HEK293 (cell line): ENCODE results near the gene BTBD9.

Source experiments
- TCF7L2 ChIP-seq: IDR thresholded peaks from 2 replicates; pipeline ENCODE4 v1.6.1; 2011; ENCODE audit warnings: low read depth, mild to moderate bottlenecking, inconsistent platforms, low read length, moderate library complexity, borderline replicate concordance
- YY1 ChIP-seq: fragments of 450-650 bp; formaldehyde crosslinking; IDR thresholded peaks from 2 replicates; pipeline ENCODE4 v1.5.1; 2018; ENCODE audit warnings: missing biosample characterization, missing genetic modification characterization
- ZNF10 ChIP-seq: fragments of 450-650 bp; formaldehyde crosslinking; IDR thresholded peaks from 2 replicates; pipeline ENCODE4 v1.5.1; 2017; ENCODE audit warnings: missing biosample characterization, missing genetic modification characterization
- ZNF146 ChIP-seq: fragments of 450-650 bp; formaldehyde crosslinking; IDR thresholded peaks from 2 replicates; pipeline ENCODE4 v1.5.1; 2016; ENCODE audit warnings: missing biosample characterization, missing genetic modification characterization
- ZNF19 ChIP-seq: fragments of 450-650 bp; formaldehyde crosslinking; IDR thresholded peaks from 2 replicates; pipeline ENCODE4; 2016; ENCODE audit warnings: missing biosample characterization, missing genetic modification characterization, low read depth
- ZNF610 ChIP-seq: fragments of 450-650 bp; formaldehyde crosslinking; IDR thresholded peaks from 2 replicates; pipeline ENCODE4 v1.5.1; 2016; ENCODE audit warnings: missing biosample characterization, missing genetic modification characterization, borderline replicate concordance
- ZNF629 ChIP-seq: fragments of 450-650 bp; formaldehyde crosslinking; IDR thresholded peaks from 2 replicates; pipeline ENCODE4 v1.5.1; 2017; ENCODE audit warnings: missing biosample characterization, missing genetic modification characterization
- ZNF660 ChIP-seq: fragments of 450-650 bp; IDR thresholded peaks from 2 replicates; pipeline ENCODE4 v1.5.1; 2018; ENCODE audit warnings: missing biosample characterization, mild to moderate bottlenecking, missing genetic modification characterization
- TF ChIP-seq, protein P1 (sequence below): fragments of 450-650 bp; IDR thresholded peaks from 2 replicates; pipeline ENCODE4 v1.5.1; 2018; ENCODE audit warnings: missing biosample characterization, mild to moderate bottlenecking, missing genetic modification characterization
- TF ChIP-seq, protein P2 (sequence below): fragments of 450-650 bp; formaldehyde crosslinking; IDR thresholded peaks from 2 replicates; pipeline ENCODE4 v1.5.1; 2016; ENCODE audit warnings: missing biosample characterization, missing genetic modification characterization
- TF ChIP-seq, protein P3 (sequence below): fragments of 450-650 bp; formaldehyde crosslinking; IDR thresholded peaks from 2 replicates; pipeline ENCODE4 v1.5.1; 2016; ENCODE audit warnings: missing biosample characterization, missing genetic modification characterization

DNA sequence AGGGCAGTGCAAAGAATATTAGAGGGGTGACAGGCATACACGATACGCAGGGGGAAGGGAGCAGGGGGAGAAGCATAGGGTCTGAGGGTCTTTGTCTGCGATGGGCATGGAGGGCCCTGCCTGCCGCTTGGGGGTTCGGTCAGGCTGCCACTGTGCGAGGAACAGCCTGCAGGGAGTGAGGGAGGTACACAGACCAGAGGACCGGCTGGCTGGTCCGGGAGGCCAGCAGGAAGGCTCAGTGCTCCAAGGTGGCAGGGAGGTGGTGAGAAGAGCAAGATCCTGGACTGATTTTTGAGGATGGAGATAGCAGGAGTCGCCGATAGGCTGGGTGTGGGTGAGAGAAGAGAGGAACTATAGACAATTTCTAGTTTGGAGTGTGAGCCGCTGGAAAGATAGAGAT, 481.8 kb downstream of the BTBD9 start:
- TF ChIP-seq, protein P1, sequence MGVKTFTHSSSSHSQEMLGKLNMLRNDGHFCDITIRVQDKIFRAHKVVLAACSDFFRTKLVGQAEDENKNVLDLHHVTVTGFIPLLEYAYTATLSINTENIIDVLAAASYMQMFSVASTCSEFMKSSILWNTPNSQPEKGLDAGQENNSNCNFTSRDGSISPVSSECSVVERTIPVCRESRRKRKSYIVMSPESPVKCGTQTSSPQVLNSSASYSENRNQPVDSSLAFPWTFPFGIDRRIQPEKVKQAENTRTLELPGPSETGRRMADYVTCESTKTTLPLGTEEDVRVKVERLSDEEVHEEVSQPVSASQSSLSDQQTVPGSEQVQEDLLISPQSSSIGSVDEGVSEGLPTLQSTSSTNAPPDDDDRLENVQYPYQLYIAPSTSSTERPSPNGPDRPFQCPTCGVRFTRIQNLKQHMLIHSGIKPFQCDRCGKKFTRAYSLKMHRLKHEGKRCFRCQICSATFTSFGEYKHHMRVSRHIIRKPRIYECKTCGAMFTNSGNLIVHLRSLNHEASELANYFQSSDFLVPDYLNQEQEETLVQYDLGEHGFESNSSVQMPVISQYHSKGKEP (tag by site-specific recombination): no peak
- TF ChIP-seq, protein P2, sequence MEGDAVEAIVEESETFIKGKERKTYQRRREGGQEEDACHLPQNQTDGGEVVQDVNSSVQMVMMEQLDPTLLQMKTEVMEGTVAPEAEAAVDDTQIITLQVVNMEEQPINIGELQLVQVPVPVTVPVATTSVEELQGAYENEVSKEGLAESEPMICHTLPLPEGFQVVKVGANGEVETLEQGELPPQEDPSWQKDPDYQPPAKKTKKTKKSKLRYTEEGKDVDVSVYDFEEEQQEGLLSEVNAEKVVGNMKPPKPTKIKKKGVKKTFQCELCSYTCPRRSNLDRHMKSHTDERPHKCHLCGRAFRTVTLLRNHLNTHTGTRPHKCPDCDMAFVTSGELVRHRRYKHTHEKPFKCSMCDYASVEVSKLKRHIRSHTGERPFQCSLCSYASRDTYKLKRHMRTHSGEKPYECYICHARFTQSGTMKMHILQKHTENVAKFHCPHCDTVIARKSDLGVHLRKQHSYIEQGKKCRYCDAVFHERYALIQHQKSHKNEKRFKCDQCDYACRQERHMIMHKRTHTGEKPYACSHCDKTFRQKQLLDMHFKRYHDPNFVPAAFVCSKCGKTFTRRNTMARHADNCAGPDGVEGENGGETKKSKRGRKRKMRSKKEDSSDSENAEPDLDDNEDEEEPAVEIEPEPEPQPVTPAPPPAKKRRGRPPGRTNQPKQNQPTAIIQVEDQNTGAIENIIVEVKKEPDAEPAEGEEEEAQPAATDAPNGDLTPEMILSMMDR (tag by site-specific recombination): no peak
- TF ChIP-seq ZNF660 (tag by site-specific recombination): no peak
- TF ChIP-seq TCF7L2: no peak
- no peak for TF ChIP-seq ZNF629
- no peak for TF ChIP-seq ZNF10 (tag by site-specific recombination)
- no peak for TF ChIP-seq YY1 (tag by site-specific recombination)
- no peak for TF ChIP-seq ZNF610 (tag by site-specific recombination)
- no peak for TF ChIP-seq ZNF19 (tag by site-specific recombination)
- TF ChIP-seq ZNF146 (tag by site-specific recombination): no peak
- TF ChIP-seq, protein P3, sequence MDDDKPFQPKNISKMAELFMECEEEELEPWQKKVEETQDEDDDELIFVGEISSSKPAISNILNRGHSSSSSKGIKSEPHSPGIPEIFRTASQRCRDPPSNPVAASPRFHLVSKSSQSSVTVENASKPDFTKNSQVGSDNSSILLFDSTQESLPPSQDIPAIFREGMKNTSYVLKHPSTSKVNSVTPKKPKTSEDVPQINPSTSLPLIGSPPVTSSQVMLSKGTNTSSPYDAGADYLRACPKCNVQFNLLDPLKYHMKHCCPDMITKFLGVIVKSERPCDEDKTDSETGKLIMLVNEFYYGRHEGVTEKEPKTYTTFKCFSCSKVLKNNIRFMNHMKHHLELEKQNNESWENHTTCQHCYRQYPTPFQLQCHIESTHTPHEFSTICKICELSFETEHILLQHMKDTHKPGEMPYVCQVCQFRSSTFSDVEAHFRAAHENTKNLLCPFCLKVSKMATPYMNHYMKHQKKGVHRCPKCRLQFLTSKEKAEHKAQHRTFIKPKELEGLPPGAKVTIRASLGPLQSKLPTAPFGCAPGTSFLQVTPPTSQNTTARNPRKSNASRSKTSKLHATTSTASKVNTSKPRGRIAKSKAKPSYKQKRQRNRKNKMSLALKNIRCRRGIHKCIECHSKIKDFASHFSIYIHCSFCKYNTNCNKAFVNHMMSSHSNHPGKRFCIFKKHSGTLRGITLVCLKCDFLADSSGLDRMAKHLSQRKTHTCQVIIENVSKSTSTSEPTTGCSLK (tag by site-specific recombination): no peak
